Measurements from ENCODE around the gene EOGT.

DNA sequence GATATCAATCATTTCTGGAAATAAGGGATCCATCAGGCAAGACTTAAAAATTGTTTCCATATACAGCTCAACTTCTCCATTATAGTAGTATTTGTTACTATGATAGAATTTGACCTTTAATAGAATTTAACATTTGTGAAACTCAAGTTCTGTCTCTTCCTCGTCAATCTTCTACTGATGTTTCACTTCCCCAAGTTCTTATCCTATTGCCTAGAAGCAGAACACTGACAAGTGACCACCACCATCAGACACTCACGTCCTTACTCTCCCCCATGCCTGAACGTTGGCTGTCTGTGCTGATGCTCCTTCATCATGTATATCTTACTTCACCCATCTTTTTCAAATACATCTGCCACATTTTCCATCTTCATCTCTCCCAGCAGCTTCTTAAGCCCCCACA, 54.6 kb downstream of the EOGT start:
- TF ChIP-seq SREBF1 (IDR thresholded peaks at IDR 0.05; ENCODE audit: low read length) = no peak
- TF ChIP-seq CREB1 (IDR thresholded peaks at IDR 0.05; ENCODE audit: low read depth) = no peak
- TF ChIP-seq POLR2A (IDR thresholded peaks at IDR 0.05; ENCODE audit: low read depth, low read length) = no peak
- no peak for TF ChIP-seq HDAC6 (IDR thresholded peaks at IDR 0.05; ENCODE audit: unreplicated experiment)

Data from GM12878 (cell line).